ENCODE measurements around the gene IL4. TPM values are rescaled to one million over a fixed set of nuclear protein-coding genes. Genes with fewer than 3 reads are reported as not detected.
"Not testable (repeated sequence)": the region's sequence is repeated elsewhere in the genome, so short reads cannot be mapped to it uniquely, and the experiment has no call there.

IL4 gene
- total RNA-seq = 1 to 10 TPM in 1 of 2 experiments, under 1 TPM in 1; 0.72 to 1.4 TPM

GRCh38 chr5:132673939-132674630 is at the start of gene IL4:
TSS of gene IL4 (plus strand) at chr5:132673989. CDS start at chr5:132674051, 62 bp downstream.
- Mint-ChIP-seq H3K4me3 (peak within 1 kb of the TSS; percentile 4), H3K4me1 (ENCODE audit: low read depth) (peaks cover 28% of the 10 kb centered on the region), H3K36me3 (ENCODE audit: low read depth) (no peaks in the 10 kb centered on the region), H3K9me3 (no peaks in the 10 kb centered on the region), H3K27me3 (no peaks in the 10 kb centered on the region), H3K27ac (peak within 1 kb of the TSS; percentile 84)
- intact Hi-C loops (cut with micrococcal nuclease) = no loop called here
- CTCF ChIA-PET = interaction anchor here (0.7 to 1.1 kb wide), 3 partner anchors 15 to 72 kb away, joined by 3 read pairs; no protein-coding TSS in a partner anchor
- TF ChIP-seq CTCF (IDR thresholded peaks at IDR 0.05) = no peak
- ATAC-seq = peak; percentile 17
- POLR2A ChIA-PET = interaction anchor here (0.8 to 2.0 kb wide), 11 partner anchors 9 to 178 kb away, joined by 3 to 7 read pairs (median 4); partner anchors contain the start of gene IL13
- DNase-seq = no peak

- H3K9me3 Mint-ChIP-seq = no peaks in the 10 kb centered on the region
- ATAC-seq = no peak
- peak overlapping the region; percentile 14 for H3K27ac Mint-ChIP-seq
- ChIA-PET CTCF (no interaction called here), POLR2A (no interaction called here)
- no peak for TF ChIP-seq CTCF (IDR thresholded peaks at IDR 0.05)
- intact Hi-C loops (cut with micrococcal nuclease) = no loop called here
- peaks cover 50% of the 10 kb centered on the region for H3K36me3 Mint-ChIP-seq (ENCODE audit: low read depth)
- no peak for DNase-seq
- H3K27me3 Mint-ChIP-seq = no peaks in the 10 kb centered on the region
- H3K4me3 Mint-ChIP-seq = no peak overlapping the region
- peaks cover 33% of the 10 kb centered on the region for H3K4me1 Mint-ChIP-seq (ENCODE audit: low read depth)
Measured at GRCh38 chr5:132627470-132627869, 46.3 kb upstream of the IL4 start.

GRCh38 chr5:132628814-132629213 is 45.0 kb upstream of the IL4 start:
- peaks cover 24% of the 10 kb centered on the region for H3K4me1 Mint-ChIP-seq (ENCODE audit: low read depth)
- H3K9me3 Mint-ChIP-seq = no peaks in the 10 kb centered on the region
- ChIA-PET CTCF (no interaction called here), POLR2A (interaction anchor here (1.4 kb wide), 1 partner anchor 11 kb away, joined by 4 read pairs; no protein-coding TSS in a partner anchor)
- peak overlapping the region; percentile 74 for H3K27ac Mint-ChIP-seq
- ATAC-seq (no peak), DNase-seq (no peak)
- H3K36me3 Mint-ChIP-seq (ENCODE audit: low read depth) = peaks cover 40% of the 10 kb centered on the region
- no peak overlapping the region for H3K4me3 Mint-ChIP-seq
- intact Hi-C loops (cut with micrococcal nuclease) = no loop called here
- H3K27me3 Mint-ChIP-seq = no peaks in the 10 kb centered on the region
- TF ChIP-seq CTCF (IDR thresholded peaks at IDR 0.05) = no peak

- ChIA-PET POLR2A (interaction anchor here (1.2 to 1.4 kb wide), 2 partner anchors 10 to 12 kb away, joined by 4 to 5 read pairs; no protein-coding TSS in a partner anchor), CTCF (interaction anchor here (1.0 to 1.7 kb wide), 3 partner anchors 86 to 191 kb away, joined by 3 to 4 read pairs (median 3); no protein-coding TSS in a partner anchor)
- DNase-seq (no peak), ATAC-seq (peak; percentile 68)
- TF ChIP-seq CTCF (IDR thresholded peaks at IDR 0.05) = no peak
- peaks cover 23% of the 10 kb centered on the region for H3K4me1 Mint-ChIP-seq (ENCODE audit: low read depth)
- H3K27me3 Mint-ChIP-seq = no peaks in the 10 kb centered on the region
- peak overlapping the region; percentile 74 for H3K27ac Mint-ChIP-seq
- no peak overlapping the region for H3K4me3 Mint-ChIP-seq
- intact Hi-C loops (cut with micrococcal nuclease) = no loop called here
- H3K9me3 Mint-ChIP-seq = no peaks in the 10 kb centered on the region
- peaks cover 40% of the 10 kb centered on the region for H3K36me3 Mint-ChIP-seq (ENCODE audit: low read depth)
Measured at GRCh38 chr5:132629230-132629944, 44.4 kb upstream of the IL4 start.

- H3K27ac Mint-ChIP-seq; ATAC-seq; H3K9me3 Mint-ChIP-seq; DNase-seq; H3K4me3 Mint-ChIP-seq; intact Hi-C loops (cut with micrococcal nuclease); H3K27me3 Mint-ChIP-seq: not testable (repeated sequence)
- ChIA-PET POLR2A (interaction anchor here (0.7 to 1.0 kb wide), 2 partner anchors 10 to 38 kb away, joined by 3 to 5 read pairs; no protein-coding TSS in a partner anchor), CTCF (interaction anchor here (0.8 to 2.2 kb wide), 4 partner anchors 10 to 187 kb away, joined by 3 to 7 read pairs (median 4); no protein-coding TSS in a partner anchor)
- Mint-ChIP-seq H3K4me1 (ENCODE audit: low read depth) (peaks cover 55% of the 10 kb centered on the region), H3K36me3 (ENCODE audit: low read depth) (peaks cover 47% of the 10 kb centered on the region)
Measured at GRCh38 chr5:132633587-132633986, 40.2 kb upstream of the IL4 start.

Data from activated CD8-positive, alpha-beta T cell treated with anti-CD3 and anti-CD28 coated beads for 36 hours (primary cell).